SH-SY5Y (cell line): ENCODE measurements around the gene OR10H5.

Experiments
- GATA2 ChIP-seq: IDR thresholded peaks from 2 replicates; pipeline ENCODE4 v1.6.1; 2011; ENCODE audit warnings: mild to moderate bottlenecking, low read depth, low read length
- GATA3 ChIP-seq: IDR thresholded peaks from 2 replicates; pipeline ENCODE4 v1.6.1; 2011; ENCODE audit warnings: low read depth, mild to moderate bottlenecking, low read length, moderate library complexity

- TF ChIP-seq GATA2: no peak
- no peak for TF ChIP-seq GATA3
Measured at GRCh38 chr19:15740785-15741184, 46.7 kb upstream of the OR10H5 start.
